GM23338 (cell line): ENCODE data around the gene HSPA12A. TPM values are rescaled to one million over a fixed set of nuclear protein-coding genes. Genes with fewer than 3 reads are reported as not detected.

Experiments used
- ATAC-seq: fragments of 200-7000 bp; cut with Tn5 transposase; 3 replicates; pipeline ENCODE4 v1.9.1; 2020
- DNase-seq: peaks from one replicate; pipeline ENCODE4 v3.0.0-alpha.2; 2015; ENCODE audit warnings: low spot score
- H2AFZ ChIP-seq: fragments of 200-600 bp; sonication (generic); 2 replicates; pipeline ENCODE4 v1.8.0; 2016; ENCODE audit warnings: antibody characterized with exemption, mild to moderate bottlenecking, moderate library complexity
- H3F3A ChIP-seq: fragments of 200-600 bp; sonication (generic); replicated peaks from 2 replicates; pipeline ENCODE4 v1.8.0; 2017; ENCODE audit warnings: antibody characterized with exemption, mixed run types, low read depth
- H3K27ac ChIP-seq: fragments of 200-600 bp; sonication (generic); 2 replicates; pipeline ENCODE4 v1.6.1; 2016; ENCODE audit warnings: low read depth
- H3K27me3 ChIP-seq: fragments of 200-600 bp; sonication (generic); 2 replicates; pipeline ENCODE4 v1.8.0; 2016; ENCODE audit warnings: mild to moderate bottlenecking, mixed run types, moderate library complexity; ENCODE audit not compliant: insufficient read depth
- H3K36me3 ChIP-seq: fragments of 200-600 bp; sonication (generic); 2 replicates; pipeline ENCODE4 v1.8.0; 2016; ENCODE audit warnings: mild to moderate bottlenecking; ENCODE audit not compliant: insufficient read depth
- H3K4me1 ChIP-seq: fragments of 200-600 bp; sonication (generic); 2 replicates; pipeline ENCODE4 v1.8.0; 2016; ENCODE audit warnings: mild to moderate bottlenecking, moderate library complexity; ENCODE audit not compliant: insufficient read depth
- H3K4me2 ChIP-seq: fragments of 200-600 bp; sonication (generic); 2 replicates; pipeline ENCODE4 v1.7.1; 2017; ENCODE audit warnings: mixed run types
- H3K4me3 ChIP-seq: fragments of 200-600 bp; sonication (generic); 2 replicates; pipeline ENCODE4 v1.6.1; 2016; ENCODE audit warnings: mixed run types
- H3K79me2 ChIP-seq: fragments of 200-600 bp; sonication (generic); replicated peaks from 2 replicates; pipeline ENCODE4 v1.8.0; 2017; ENCODE audit warnings: mild to moderate bottlenecking; ENCODE audit not compliant: insufficient read depth
- H3K9me2 ChIP-seq: fragments of 200-600 bp; sonication (generic); 2 replicates; pipeline ENCODE4 v1.8.0; 2017; ENCODE audit not compliant: insufficient read depth
- H4K20me1 ChIP-seq: fragments of 200-600 bp; sonication (generic); replicated peaks from 2 replicates; pipeline ENCODE4 v1.8.0; 2017; ENCODE audit warnings: mild to moderate bottlenecking; ENCODE audit not compliant: insufficient read depth
- H3K27ac Mint-ChIP-seq: 2 replicates; pipeline ENCODE4 v1.8.0; 2020; ENCODE audit warnings: inconsistent platforms, mild to moderate bottlenecking, moderate library complexity, mixed read lengths
- H3K27me3 Mint-ChIP-seq: 3 replicates; pipeline ENCODE4 v1.8.0; 2022; ENCODE audit warnings: low read depth, mild to moderate bottlenecking, moderate library complexity, mixed read lengths, inconsistent platforms; ENCODE audit not compliant: insufficient read depth, poor library complexity
- H3K36me3 Mint-ChIP-seq: 3 replicates; pipeline ENCODE4 v1.8.0; 2021; ENCODE audit warnings: low read depth, mild to moderate bottlenecking, inconsistent platforms, moderate library complexity, mixed read lengths
- H3K4me1 Mint-ChIP-seq: 3 replicates; pipeline ENCODE4 v1.8.0; 2020; ENCODE audit warnings: mild to moderate bottlenecking, inconsistent platforms, mixed read lengths
- H3K4me3 Mint-ChIP-seq: 3 replicates; pipeline ENCODE4 v1.8.0; 2021; ENCODE audit warnings: moderate library complexity, mild to moderate bottlenecking, inconsistent platforms, mixed read lengths
- H3K9me3 Mint-ChIP-seq: 3 replicates; pipeline ENCODE4 v1.8.0; 2020; ENCODE audit warnings: moderate library complexity, mild to moderate bottlenecking, inconsistent platforms, mixed read lengths
- CREB1 ChIP-seq: fragments of 250-450 bp; sonication (Bioruptor Pico); IDR thresholded peaks from 2 replicates; pipeline ENCODE4 v1.5.0; 2020; ENCODE audit warnings: low read depth, mild to moderate bottlenecking, moderate library complexity
- EZH2 ChIP-seq: fragments of 200-600 bp; sonication (generic); IDR thresholded peaks from one replicate; pipeline ENCODE4 v1.8.0; 2017; ENCODE audit warnings: antibody characterized with exemption, mild to moderate bottlenecking, low read depth; ENCODE audit not compliant: unreplicated experiment
- EZH2phosphoT487 ChIP-seq: fragments of 200-600 bp; sonication (generic); IDR thresholded peaks from one replicate; pipeline ENCODE4 v1.8.1; 2018; ENCODE audit warnings: antibody characterized with exemption; ENCODE audit not compliant: unreplicated experiment
- JUNB ChIP-seq: IDR thresholded peaks from one replicate; pipeline ENCODE4 v1.6.1; 2016; ENCODE audit warnings: antibody characterized with exemption; ENCODE audit not compliant: unreplicated experiment
- NANOG ChIP-seq: IDR thresholded peaks from 2 replicates; pipeline ENCODE4 v1.6.1; 2016; ENCODE audit warnings: antibody characterized with exemption, borderline replicate concordance
- POLR2AphosphoS5 ChIP-seq: IDR thresholded peaks from 2 replicates; pipeline ENCODE4 v1.6.1; 2016; ENCODE audit warnings: antibody characterized with exemption, low read depth
- STAT1 ChIP-seq: IDR thresholded peaks from one replicate; pipeline ENCODE4 v1.6.1; 2016; ENCODE audit warnings: antibody characterized with exemption; ENCODE audit not compliant: unreplicated experiment
- ZNF114 ChIP-seq: fragments of 250-450 bp; sonication (Bioruptor Pico); IDR thresholded peaks from 2 replicates; pipeline ENCODE4 v1.5.0; 2020; ENCODE audit warnings: mild to moderate bottlenecking, moderate library complexity
- ZNF331 ChIP-seq: fragments of 250-450 bp; sonication (Bioruptor Pico); IDR thresholded peaks from 2 replicates; pipeline ENCODE4 v1.5.0; 2020; ENCODE audit warnings: low read depth, mild to moderate bottlenecking, moderate library complexity
- polyA plus RNA-seq: library from polyadenylated mRNA; unstranded; fragments of >200 nt; fragmentation: Nextera tagmentation; extraction: Ambion mirVana; gene quantifications from 2 replicates; pipeline ENCODE4 v1.2.1, GENCODE V29; 2016
- total RNA-seq: library from RNA; depleted of rRNA; stranded (reverse); fragments of >200 nt; shearing (Covaris generic); gene quantifications from 2 replicates; pipeline ENCODE4 v1.2.3, GENCODE V29; 2014
- TF ChIP-seq, protein P1 (sequence below): fragments of 250-450 bp; sonication (Bioruptor Pico); IDR thresholded peaks from 2 replicates; pipeline ENCODE4 v1.5.0; 2020; ENCODE audit warnings: mild to moderate bottlenecking, moderate library complexity
- TF ChIP-seq, protein P2 (sequence below), 2 experiments: fragments of 200-600 bp in 1 of 2; sonication (generic) in 1 of 2; conservative IDR thresholded peaks; 2 replicates each; pipeline versions ENCODE4 v1.5.1 to v1.6.1; 2016 to 2017; ENCODE audit warnings: antibody characterized with exemption in 2 of 2, low read depth in 2 of 2, mild to moderate bottlenecking in 2 of 2, moderate library complexity in 1 of 2
- TF ChIP-seq, protein P3 (sequence below): IDR thresholded peaks from 2 replicates; pipeline ENCODE4 v1.6.1; 2016; ENCODE audit warnings: antibody characterized with exemption

The HSPA12A gene
- total and polyA plus RNA-seq, 2 experiments from 2014 or later = 4.4 to 6.3 TPM

DNA sequence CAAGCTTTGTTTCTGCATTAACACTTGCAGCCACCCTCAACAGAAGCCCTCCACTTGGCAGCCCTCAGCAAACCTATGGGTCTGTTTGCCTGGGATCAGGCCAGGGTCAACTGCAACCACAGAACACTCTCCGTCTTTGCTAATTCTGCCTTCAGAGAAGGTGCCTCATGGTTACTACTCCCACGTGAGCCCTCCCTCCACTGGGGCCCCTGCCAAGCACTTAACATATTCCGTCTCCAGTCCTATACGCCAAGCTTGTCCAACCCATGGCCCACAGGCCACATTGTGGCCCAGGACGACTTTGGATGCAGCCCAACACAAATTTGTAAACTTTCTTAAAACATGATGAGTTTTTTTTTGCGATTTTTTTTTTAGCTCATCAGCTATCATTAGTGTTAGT, 54.7 kb downstream of the HSPA12A start:
- H3K4me1 ChIP-seq = peaks cover 16% of the 10 kb centered on the region
- H3K4me3 Mint-ChIP-seq = no peak overlapping the region
- no peaks in the 10 kb centered on the region for H3K36me3 ChIP-seq
- no peaks in the 10 kb centered on the region for H3K79me2 ChIP-seq
- H3K27me3 Mint-ChIP-seq = peaks cover 6% of the 10 kb centered on the region
- no peak for DNase-seq
- H3K27ac ChIP-seq = no peak overlapping the region
- no peak overlapping the region for H3K4me3 ChIP-seq
- H3K4me2 ChIP-seq = no peak overlapping the region
- TF ChIP-seq ZNF331 (CRISPR knock-in tag) = no peak
- TF ChIP-seq NANOG = no peak
- no peak overlapping the region for H3K27ac Mint-ChIP-seq
- peaks cover 4% of the 10 kb centered on the region; the same call in 2 of the 3 replicates for H3K36me3 Mint-ChIP-seq
- peaks cover 4% of the 10 kb centered on the region; the same call in 1 of the 3 replicates for H3K9me3 Mint-ChIP-seq
- no peak for ATAC-seq
- no peaks in the 10 kb centered on the region for H3F3A ChIP-seq
- no peak overlapping the region for H2AFZ ChIP-seq
- H3K27me3 ChIP-seq = no peaks in the 10 kb centered on the region
- no peaks in the 10 kb centered on the region for H3K9me2 ChIP-seq
- peaks cover 38% of the 10 kb centered on the region for H3K4me1 Mint-ChIP-seq
- H4K20me1 ChIP-seq = no peaks in the 10 kb centered on the region

DNA sequence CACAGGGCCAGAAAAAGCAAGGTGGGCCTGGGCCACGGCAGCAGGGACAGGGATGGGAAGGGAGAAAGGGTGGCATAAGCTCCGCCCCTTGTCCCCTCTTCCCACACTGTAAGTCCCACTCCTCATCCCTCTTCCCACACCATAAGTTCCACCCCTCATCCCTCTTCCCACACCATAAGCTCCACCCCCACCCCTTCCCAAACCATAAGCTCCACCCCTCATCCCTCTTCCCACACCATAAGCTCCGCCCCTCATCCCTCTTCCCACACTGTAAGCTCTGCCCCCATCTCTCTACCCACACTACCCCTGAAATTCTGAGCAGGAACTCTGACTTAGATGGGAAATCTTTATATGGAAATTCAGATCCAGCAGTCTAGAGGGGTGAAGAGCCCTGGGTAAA, 55.7 kb downstream of the HSPA12A start:
- Histone ChIP-seq H3K4me1 (peaks cover 16% of the 10 kb centered on the region), H3K4me2 (no peak overlapping the region), H3K27me3 (no peaks in the 10 kb centered on the region), H3K9me2 (no peaks in the 10 kb centered on the region), H3K79me2 (no peaks in the 10 kb centered on the region), H3K27ac (no peak overlapping the region), H3K36me3 (no peaks in the 10 kb centered on the region), H3F3A (no peaks in the 10 kb centered on the region), H4K20me1 (no peaks in the 10 kb centered on the region), H3K4me3 (no peak overlapping the region), H2AFZ (no peak overlapping the region)
- H3K36me3 Mint-ChIP-seq = peaks cover 4% of the 10 kb centered on the region; the same call in 2 of the 3 replicates
- ATAC-seq (no peak), DNase-seq (no peak)
- H3K27me3 Mint-ChIP-seq = peaks cover 6% of the 10 kb centered on the region
- H3K9me3 Mint-ChIP-seq = peaks cover 6% of the 10 kb centered on the region; the same call in 1 of the 3 replicates
- peaks cover 34% of the 10 kb centered on the region for H3K4me1 Mint-ChIP-seq
- no peak overlapping the region for H3K4me3 Mint-ChIP-seq
- H3K27ac Mint-ChIP-seq = no peak overlapping the region
- TF ChIP-seq ZNF114 (CRISPR knock-in tag) (no peak), EZH2phosphoT487 (no peak), NANOG (no peak), CREB1 (CRISPR knock-in tag) (no peak), ZNF331 (CRISPR knock-in tag) (no peak), JUNB (no peak), EZH2 (no peak), STAT1 (no peak), POLR2AphosphoS5 (no peak)
- TF ChIP-seq, protein P1, sequence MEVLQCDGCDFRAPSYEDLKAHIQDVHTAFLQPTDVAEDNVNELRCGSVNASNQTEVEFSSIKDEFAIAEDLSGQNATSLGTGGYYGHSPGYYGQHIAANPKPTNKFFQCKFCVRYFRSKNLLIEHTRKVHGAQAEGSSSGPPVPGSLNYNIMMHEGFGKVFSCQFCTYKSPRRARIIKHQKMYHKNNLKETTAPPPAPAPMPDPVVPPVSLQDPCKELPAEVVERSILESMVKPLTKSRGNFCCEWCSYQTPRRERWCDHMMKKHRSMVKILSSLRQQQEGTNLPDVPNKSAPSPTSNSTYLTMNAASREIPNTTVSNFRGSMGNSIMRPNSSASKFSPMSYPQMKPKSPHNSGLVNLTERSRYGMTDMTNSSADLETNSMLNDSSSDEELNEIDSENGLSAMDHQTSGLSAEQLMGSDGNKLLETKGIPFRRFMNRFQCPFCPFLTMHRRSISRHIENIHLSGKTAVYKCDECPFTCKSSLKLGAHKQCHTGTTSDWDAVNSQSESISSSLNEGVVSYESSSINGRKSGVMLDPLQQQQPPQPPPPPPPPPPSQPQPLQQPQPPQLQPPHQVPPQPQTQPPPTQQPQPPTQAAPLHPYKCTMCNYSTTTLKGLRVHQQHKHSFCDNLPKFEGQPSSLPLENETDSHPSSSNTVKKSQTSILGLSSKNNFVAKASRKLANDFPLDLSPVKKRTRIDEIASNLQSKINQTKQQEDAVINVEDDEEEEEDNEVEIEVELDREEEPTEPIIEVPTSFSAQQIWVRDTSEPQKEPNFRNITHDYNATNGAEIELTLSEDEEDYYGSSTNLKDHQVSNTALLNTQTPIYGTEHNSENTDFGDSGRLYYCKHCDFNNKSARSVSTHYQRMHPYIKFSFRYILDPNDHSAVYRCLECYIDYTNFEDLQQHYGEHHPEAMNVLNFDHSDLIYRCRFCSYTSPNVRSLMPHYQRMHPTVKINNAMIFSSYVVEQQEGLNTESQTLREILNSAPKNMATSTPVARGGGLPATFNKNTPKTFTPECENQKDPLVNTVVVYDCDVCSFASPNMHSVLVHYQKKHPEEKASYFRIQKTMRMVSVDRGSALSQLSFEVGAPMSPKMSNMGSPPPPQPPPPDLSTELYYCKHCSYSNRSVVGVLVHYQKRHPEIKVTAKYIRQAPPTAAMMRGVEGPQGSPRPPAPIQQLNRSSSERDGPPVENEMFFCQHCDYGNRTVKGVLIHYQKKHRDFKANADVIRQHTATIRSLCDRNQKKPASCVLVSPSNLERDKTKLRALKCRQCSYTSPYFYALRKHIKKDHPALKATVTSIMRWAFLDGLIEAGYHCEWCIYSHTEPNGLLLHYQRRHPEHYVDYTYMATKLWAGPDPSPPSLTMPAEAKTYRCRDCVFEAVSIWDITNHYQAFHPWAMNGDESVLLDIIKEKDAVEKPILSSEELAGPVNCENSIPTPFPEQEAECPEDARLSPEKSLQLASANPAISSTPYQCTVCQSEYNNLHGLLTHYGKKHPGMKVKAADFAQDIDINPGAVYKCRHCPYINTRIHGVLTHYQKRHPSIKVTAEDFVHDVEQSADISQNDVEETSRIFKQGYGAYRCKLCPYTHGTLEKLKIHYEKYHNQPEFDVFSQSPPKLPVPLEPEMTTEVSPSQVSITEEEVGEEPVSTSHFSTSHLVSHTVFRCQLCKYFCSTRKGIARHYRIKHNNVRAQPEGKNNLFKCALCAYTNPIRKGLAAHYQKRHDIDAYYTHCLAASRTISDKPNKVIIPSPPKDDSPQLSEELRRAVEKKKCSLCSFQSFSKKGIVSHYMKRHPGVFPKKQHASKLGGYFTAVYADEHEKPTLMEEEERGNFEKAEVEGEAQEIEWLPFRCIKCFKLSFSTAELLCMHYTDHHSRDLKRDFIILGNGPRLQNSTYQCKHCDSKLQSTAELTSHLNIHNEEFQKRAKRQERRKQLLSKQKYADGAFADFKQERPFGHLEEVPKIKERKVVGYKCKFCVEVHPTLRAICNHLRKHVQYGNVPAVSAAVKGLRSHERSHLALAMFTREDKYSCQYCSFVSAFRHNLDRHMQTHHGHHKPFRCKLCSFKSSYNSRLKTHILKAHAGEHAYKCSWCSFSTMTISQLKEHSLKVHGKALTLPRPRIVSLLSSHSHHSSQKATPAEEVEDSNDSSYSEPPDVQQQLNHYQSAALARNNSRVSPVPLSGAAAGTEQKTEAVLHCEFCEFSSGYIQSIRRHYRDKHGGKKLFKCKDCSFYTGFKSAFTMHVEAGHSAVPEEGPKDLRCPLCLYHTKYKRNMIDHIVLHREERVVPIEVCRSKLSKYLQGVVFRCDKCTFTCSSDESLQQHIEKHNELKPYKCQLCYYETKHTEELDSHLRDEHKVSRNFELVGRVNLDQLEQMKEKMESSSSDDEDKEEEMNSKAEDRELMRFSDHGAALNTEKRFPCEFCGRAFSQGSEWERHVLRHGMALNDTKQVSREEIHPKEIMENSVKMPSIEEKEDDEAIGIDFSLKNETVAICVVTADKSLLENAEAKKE (CRISPR knock-in tag) = no peak
- TF ChIP-seq, protein P2, sequence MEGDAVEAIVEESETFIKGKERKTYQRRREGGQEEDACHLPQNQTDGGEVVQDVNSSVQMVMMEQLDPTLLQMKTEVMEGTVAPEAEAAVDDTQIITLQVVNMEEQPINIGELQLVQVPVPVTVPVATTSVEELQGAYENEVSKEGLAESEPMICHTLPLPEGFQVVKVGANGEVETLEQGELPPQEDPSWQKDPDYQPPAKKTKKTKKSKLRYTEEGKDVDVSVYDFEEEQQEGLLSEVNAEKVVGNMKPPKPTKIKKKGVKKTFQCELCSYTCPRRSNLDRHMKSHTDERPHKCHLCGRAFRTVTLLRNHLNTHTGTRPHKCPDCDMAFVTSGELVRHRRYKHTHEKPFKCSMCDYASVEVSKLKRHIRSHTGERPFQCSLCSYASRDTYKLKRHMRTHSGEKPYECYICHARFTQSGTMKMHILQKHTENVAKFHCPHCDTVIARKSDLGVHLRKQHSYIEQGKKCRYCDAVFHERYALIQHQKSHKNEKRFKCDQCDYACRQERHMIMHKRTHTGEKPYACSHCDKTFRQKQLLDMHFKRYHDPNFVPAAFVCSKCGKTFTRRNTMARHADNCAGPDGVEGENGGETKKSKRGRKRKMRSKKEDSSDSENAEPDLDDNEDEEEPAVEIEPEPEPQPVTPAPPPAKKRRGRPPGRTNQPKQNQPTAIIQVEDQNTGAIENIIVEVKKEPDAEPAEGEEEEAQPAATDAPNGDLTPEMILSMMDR (conservative IDR thresholded peaks at IDR 0.05; ENCODE audit: low read depth in 2 of 2) = no peak
- TF ChIP-seq, protein P3, sequence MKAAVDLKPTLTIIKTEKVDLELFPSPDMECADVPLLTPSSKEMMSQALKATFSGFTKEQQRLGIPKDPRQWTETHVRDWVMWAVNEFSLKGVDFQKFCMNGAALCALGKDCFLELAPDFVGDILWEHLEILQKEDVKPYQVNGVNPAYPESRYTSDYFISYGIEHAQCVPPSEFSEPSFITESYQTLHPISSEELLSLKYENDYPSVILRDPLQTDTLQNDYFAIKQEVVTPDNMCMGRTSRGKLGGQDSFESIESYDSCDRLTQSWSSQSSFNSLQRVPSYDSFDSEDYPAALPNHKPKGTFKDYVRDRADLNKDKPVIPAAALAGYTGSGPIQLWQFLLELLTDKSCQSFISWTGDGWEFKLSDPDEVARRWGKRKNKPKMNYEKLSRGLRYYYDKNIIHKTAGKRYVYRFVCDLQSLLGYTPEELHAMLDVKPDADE = no peak
